Heart left ventricle (tissue), 13 donors: ENCODE measurements around the gene PRDM5.

Source experiments
- CTCF ChIP-seq, 12 donors: fragments of 200-600 bp; sonication (generic) in 4 of 12; IDR thresholded peaks; one replicate each; pipeline versions ENCODE4 v1.5.0 to v1.8.0; 2018 to 2022; ENCODE audit warnings: antibody characterized with exemption in 12 of 12, mild to moderate bottlenecking in 5 of 12
- POLR2A ChIP-seq, 2 donors: fragments of 450-650 bp; IDR thresholded peaks; one replicate each; pipeline ENCODE4 v1.6.1; 2017; ENCODE audit warnings: antibody characterized with exemption in 2 of 2, mild to moderate bottlenecking in 2 of 2, moderate library complexity in 2 of 2
- donor health status: ischemic (EF 13 %, LVEDD 7.1; RV severe dilation, severe dysfunction).
- donor health status: DM: no; HTN: yes; CAD: no.
- donor health status: DM: no; HTN: no; CAD: no.
- donor health status: ischemic (EF 25% LVEDD 6.9; RV normal size, moderate dysfunction).
- donor health status: ischemic (EF 25% LVEDD 5.7; RV mildly dilated, moderate dysfunction).
- donor health status: ischemic (EF 35%, LVEDD 5.7; RV mildly dilated, moderate dysfunction).
- donor health status: nonischemic (EF 11% LVEDD 7.7; RV severe dilation, severe dysfunction).
- donor health status: DM: yes; HTN: yes; CAD: no.
- donor health status: PGD.
- donor health status: ischemic (EF 29% LVEDD 5.4; RV normal size, mild dysfunction).
- donor health status: nonischemic (EF 23%, LVEDD 6.1; RV moderate dilation, normal function).

GRCh38 chr4:120855307-120856001 is 67.1 kb downstream of the PRDM5 start:
- TF ChIP-seq CTCF (IDR thresholded peaks at IDR 0.05) = no peak
- TF ChIP-seq POLR2A (IDR thresholded peaks at IDR 0.05) = no peak
